HG03460 (cell line): ENCODE results near the gene HINFP.
A peak's percentile ranks its signal among the peaks of the same experiment; 100 is the strongest.

Experiments
- ATAC-seq: cut with Tn5 transposase; IDR thresholded peaks from one replicate; pipeline ENCODE4 v1.9.1; 2021; ENCODE audit not compliant: unreplicated experiment

The HINFP gene

DNA sequence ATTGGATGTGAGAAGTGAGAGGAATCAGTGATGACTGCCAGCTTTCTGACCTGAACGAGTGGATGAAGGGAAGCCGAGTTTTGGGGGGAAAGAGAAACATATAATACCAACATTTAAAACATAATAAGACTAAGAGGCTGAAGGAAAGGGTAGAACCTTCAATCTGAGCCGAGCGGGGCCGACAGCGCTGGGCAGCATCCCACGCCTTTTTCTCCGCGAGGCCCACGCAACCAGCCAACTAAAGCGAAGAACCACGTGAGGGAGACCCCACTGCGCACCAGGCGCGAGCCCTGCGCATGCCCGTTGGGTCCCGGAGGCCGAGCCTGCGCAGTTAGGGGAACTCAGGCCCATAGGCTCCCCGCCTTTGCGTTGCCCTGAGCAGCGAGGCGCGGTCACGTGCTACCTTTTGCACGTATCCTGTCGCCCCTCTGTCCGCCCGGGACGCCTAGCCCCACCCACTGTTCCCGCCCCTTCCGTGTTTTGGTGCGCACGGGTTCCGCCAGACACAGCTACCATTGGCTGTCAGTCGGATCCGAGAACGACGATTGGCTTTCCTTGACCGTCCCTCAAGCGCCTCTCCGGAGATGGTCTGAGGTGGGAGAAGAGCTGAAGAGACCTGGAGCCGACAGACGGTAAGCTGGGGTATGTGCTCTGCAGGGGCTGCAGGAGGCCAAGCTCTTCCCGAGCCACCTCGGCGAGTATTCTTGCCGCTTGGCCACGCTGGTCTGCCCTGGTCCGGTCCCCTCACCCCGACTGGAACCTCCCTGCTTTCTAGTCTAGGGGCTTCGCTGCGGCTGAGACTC lies at the start of gene HINFP:
TSS of gene HINFP (plus strand) at position 573 of the 803 bp plus-strand sequence. CDS start 5,365 bp downstream, outside the sequence.
- ATAC-seq = peak; percentile 94

DNA sequence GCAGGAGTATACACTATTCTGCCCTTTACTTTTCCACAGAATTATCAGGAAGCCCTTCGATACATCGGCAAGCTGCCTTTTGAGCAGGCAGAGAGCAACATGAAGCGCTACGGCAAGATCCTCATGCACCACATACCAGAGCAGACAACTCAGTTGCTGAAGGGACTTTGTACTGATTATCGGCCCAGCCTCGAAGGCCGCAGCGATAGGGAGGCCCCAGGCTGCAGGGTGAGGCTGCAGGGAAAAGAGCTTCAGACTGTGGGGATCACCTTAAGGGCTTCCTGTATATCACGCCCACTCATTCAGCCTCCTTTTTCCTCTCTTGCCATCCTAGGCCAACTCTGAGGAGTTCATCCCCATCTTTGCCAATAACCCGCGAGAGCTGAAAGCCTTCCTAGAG lies 43.5 kb upstream of the HINFP start:
- ATAC-seq = no peak

GRCh38 chr11:119078675-119079420 lies 42.5 kb upstream of the HINFP start:
- ATAC-seq = no peak

GRCh38 chr11:119081682-119082260 lies 39.6 kb upstream of the HINFP start:
- no peak for ATAC-seq

- peak; percentile 85 for ATAC-seq
Measured at GRCh38 chr11:119084663-119085436, 36.5 kb upstream of the HINFP start, which contains the start of gene HMBS. Gene HMBS, plus strand, starts transcription at chr11:119084881. Its CDS starts 153 bp downstream, at chr11:119085034.

DNA sequence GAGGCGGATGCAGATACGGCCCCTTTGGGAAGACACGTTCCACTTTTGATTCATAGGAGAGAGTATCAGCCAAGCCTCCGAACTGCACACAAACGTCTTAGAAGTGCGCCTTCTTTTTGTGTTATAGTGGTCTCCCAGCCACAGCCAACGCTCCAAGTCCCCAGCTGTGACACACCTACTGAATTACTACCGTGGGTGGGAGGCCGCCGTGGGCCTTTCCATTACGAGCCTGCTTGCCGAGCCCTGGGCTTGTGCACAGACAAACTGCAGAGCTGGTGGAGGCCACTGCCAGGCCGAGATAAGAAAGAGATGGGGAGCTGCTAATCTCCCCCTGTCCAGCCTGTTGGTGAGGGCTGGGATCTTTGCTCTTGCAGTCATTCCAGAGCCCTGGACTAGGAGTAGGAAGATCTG lies 35.9 kb upstream of the HINFP start:
- peak; percentile 20 for ATAC-seq

DNA sequence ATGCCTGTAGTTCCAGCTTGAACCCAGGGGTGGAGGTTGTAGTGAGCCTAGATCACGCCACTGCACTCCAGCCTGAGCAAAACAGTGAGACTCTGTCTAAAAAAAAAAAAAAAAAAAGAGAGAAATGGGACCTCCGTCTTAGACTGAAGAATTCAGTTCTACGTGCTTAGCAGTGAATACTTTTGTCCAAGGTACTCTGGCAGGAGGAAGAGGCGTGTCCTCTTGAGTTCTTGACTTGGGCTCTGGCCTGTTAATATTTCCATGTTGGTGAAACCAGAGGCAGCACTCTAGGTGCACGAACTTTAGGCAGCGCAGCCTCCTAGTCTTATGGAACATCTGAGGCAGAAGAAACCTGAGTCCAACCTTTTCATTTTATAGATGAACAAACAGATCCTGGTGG lies 34.3 kb upstream of the HINFP start:
- no peak for ATAC-seq

GRCh38 chr11:119087747-119088241 lies 33.6 kb upstream of the HINFP start:
- no peak for ATAC-seq

GRCh38 chr11:119088406-119088805 lies 33.0 kb upstream of the HINFP start:
- no peak for ATAC-seq

DNA sequence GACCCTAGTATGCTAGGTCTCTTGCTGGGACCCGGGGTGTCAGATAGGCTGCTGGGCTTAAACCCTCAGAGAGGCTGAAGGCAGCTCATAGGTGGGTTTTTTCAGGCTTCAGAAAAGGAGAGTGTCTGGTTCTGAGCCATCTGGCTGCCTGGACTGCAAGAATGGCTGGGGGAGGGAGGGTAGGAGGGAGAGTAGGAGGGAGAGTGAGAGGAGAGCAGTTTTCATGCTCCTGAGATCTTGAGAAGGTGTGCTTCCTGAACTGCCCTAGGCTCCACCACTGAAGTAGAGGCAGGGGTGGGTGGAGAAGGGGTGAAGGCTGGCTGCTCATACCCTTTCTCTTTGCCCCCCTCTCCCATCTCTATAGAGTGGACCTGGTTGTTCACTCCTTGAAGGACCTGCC lies 32.1 kb upstream of the HINFP start:
- no peak for ATAC-seq

DNA sequence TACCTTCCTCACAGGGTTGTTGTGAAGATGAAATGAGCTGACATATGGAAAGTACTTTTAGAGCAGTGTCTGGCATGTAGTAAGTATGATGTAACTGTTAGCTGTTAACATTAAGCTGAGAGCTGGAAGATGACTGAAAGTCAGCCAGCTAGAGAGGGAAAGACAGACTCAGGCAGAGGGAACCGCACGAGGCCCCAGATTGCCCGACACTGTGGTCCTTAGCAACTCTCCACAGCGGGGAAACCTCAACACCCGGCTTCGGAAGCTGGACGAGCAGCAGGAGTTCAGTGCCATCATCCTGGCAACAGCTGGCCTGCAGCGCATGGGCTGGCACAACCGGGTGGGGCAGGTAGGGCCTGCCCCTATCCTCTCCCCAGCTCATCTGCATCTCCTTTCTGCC lies 30.2 kb upstream of the HINFP start:
- no peak for ATAC-seq

DNA sequence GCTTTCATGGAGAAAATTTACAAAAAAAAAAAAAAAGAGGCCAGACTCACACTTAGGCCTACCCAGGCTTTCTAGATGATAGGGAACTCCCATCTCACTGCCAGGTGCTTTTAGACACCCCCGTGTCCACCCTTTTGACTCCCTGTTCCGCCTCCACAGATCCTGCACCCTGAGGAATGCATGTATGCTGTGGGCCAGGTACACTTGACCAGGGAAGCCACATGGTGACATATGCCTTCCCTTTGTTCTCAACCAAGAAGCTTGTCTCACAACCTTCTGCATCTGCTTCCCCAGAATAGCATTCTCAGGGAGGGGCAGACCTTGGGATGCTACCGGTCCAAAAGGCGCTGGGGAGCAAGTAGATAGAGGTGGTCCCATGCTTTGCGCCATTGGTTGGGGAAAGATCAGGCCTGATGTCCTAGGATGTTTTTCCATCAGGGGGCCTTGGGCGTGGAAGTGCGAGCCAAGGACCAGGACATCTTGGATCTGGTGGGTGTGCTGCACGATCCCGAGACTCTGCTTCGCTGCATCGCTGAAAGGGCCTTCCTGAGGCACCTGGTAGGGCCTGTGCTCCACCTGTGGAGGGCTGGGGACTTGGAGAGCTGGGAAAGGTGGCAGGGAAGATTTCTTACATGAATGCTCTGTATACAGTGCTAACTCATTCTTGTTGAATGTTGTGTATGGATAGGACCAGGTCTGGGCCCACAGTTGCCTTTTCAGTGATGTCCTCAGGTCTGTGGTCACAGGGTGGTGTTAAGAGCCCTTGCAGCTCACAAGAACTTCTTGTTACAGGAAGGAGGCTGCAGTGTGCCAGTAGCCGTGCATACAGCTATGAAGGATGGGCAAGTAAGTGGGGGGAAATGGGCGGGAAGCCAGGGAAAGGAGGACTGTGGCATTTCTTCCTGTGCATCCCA lies 29.2 kb upstream of the HINFP start:
- no peak for ATAC-seq

DNA sequence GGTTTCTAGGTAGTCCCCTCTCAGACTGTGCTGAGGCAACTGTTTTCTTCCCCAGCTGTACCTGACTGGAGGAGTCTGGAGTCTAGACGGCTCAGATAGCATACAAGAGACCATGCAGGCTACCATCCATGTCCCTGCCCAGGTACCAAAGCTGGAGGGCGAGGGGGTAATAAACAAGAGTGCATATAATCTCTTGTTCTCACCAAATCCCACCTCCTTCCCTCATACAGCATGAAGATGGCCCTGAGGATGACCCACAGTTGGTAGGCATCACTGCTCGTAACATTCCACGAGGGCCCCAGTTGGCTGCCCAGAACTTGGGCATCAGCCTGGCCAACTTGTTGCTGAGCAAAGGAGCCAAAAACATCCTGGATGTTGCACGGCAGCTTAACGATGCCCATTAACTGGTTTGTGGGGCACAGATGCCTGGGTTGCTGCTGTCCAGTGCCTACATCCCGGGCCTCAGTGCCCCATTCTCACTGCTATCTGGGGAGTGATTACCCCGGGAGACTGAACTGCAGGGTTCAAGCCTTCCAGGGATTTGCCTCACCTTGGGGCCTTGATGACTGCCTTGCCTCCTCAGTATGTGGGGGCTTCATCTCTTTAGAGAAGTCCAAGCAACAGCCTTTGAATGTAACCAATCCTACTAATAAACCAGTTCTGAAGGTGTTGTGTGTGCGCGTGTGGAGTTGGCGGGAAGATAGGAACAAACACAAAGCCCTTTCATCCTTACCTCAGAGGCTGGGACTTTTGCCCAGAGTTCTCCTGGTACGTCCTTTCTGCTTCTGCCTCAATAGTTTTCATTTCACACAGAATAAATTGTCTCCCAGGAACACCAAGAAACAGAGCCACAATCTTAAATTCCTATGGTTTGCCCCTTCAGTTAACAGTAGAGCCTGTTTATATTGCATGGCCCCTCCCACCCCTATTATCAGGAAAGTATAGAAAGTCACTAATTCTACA lies 28.2 kb upstream of the HINFP start:
- ATAC-seq = no peak

GRCh38 chr11:119093942-119094815 lies 27.2 kb upstream of the HINFP start:
- ATAC-seq = peak; percentile 2

GRCh38 chr11:119094816-119095065 lies 26.6 kb upstream of the HINFP start:
- ATAC-seq = peak; percentile 39

DNA sequence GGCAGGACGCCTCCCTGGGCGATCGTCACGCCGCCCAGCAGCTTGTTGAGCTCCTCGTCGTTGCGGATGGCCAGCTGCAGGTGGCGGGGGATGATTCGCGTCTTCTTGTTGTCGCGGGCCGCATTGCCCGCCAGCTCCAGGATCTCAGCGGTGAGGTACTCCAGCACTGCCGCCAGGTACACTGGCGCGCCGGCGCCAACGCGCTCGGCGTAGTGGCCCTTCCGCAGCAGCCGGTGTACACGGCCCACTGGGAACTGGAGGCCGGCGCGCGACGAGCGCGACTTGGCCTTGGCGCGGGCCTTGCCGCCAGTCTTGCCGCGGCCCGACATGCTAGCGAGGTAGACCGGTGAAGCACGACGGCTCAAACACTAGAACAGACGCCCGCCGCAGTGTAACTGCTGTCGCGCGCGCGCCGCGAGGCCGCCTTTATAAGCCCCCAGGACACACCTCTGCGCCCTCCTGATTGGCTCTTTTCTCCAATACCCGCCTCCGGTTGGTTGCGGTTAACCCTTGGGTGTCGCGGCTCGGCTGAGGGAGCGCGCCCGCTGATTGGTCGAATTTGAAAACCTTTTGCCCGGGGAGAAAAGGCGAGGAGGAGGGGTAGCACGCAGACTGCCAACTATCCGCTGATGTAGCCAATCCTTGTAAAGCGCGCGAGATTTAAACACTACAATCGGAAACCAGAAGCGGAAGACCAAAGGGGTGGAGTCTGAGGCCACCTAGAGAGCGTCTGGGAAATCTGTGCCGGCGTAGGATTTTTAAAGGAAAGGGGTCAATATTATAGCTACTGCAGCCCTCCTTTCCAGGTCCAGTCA lies 26.1 kb upstream of the HINFP start:
- ATAC-seq = peak; percentile 79

DNA sequence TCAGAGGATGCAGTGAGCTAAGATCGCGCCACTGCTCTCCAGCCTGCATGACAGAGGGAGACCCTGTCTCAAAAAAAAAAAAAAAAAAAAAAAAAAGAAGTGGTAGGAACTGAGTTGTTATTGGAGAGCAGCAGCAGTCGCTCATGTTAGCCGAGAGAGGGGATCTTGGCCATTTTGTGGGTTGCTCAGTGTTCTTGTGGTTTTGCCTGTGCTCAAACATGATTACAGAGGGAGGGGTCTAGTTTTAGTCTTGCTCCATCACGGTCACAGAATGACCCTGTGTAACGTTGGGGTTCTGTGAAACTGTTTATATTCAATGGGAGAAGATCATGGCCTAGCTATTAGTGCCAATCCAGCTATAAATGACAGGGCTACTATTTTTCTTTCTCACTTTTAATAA lies 21.7 kb upstream of the HINFP start:
- no peak for ATAC-seq
